A549 (cell line): Measurements from ENCODE around the gene AFF3. TPM values are rescaled to one million over a fixed set of nuclear protein-coding genes. Genes with fewer than 3 reads are reported as not detected.

Experiments used
- ATAC-seq, 2 experiments: fragments of 200-7000 bp in 1 of 2; fragments of >200 bp in 1 of 2; cut with Nextera tagmentation in 1 of 2; cut with Tn5 transposase in 1 of 2; 3 replicates each; pipeline versions ENCODE4 v1.8.0 to v1.9.1; 2018 to 2020; ENCODE audit warnings: mild to moderate bottlenecking in 1 of 2, moderate library complexity in 1 of 2
- CTCF ChIA-PET: fragments of 300-600 bp; sonication (Branson Sonifier 250); formaldehyde crosslinking; extraction: SDS; loops from one replicate; lab custom pipeline; 2021; ENCODE audit warnings: antibody characterized with exemption, inconsistent platforms; lab: Yijun Ruan, JAX
- POLR2A ChIA-PET: fragments of 350-600 bp; formaldehyde crosslinking; extraction: SDS; loops from one replicate; lab custom pipeline; 2021; ENCODE audit warnings: antibody characterized with exemption, inconsistent platforms; lab: Yijun Ruan, JAX
- DNase-seq, 2 experiments: peaks; one replicate each; pipeline versions ENCODE4 v3.0.0 to v3.0.0-alpha.2; 2011 to 2016; ENCODE audit warnings: low read depth in 1 of 2, low spot score in 1 of 2
- FAIRE-seq: peaks from 2 replicates; lab custom pipeline; 2011; peaks lifted over from hg19 to GRCh38; lab: Jason Lieb, UNC
- H3K27ac ChIP-seq, 2 experiments: fragments of >200 bp; sonication (Bioruptor Twin); formaldehyde crosslinking; 3 replicates each; pipeline ENCODE4 v1.5.1; 2016 to 2017
- H3K4me1 ChIP-seq: fragments of >200 bp; sonication (Bioruptor Twin); formaldehyde crosslinking; 3 replicates; pipeline ENCODE4 v1.6.1; 2016
- H3K4me2 ChIP-seq: fragments of >200 bp; sonication (Bioruptor Twin); formaldehyde crosslinking; 3 replicates; pipeline ENCODE4 v1.6.1; 2016
- H3K4me3 ChIP-seq: fragments of >200 bp; sonication (Bioruptor Twin); formaldehyde crosslinking; 3 replicates; pipeline ENCODE4 v1.5.1; 2016
- H3K9me3 ChIP-seq: fragments of >200 bp; sonication (Bioruptor Twin); formaldehyde crosslinking; 3 replicates; pipeline ENCODE4 v1.6.1; 2016
- CBX8 ChIP-seq: fragments of 200-600 bp; sonication (generic); IDR thresholded peaks from 2 replicates; pipeline ENCODE4 v1.6.1; 2016
- CEBPB ChIP-seq, 2 experiments: fragments of >200 bp in 1 of 2; sonication (Bioruptor Twin) in 1 of 2; formaldehyde crosslinking in 1 of 2; IDR thresholded peaks; 2 replicates each; pipeline ENCODE4 v1.6.1; 2012 to 2016
- CHD2 ChIP-seq: fragments of 150-350 bp; IDR thresholded peaks from 2 replicates; pipeline ENCODE4 v1.6.1; 2014; ENCODE audit warnings: low read length; ENCODE audit not compliant: partially characterized antibody
- CHD4 ChIP-seq: fragments of 200-600 bp; sonication (generic); IDR thresholded peaks from 2 replicates; pipeline ENCODE4 v1.6.1; 2016; ENCODE audit warnings: antibody characterized with exemption, mild to moderate bottlenecking, borderline replicate concordance
- E2F6 ChIP-seq: IDR thresholded peaks from 2 replicates; pipeline ENCODE4 v1.6.1; 2012; ENCODE audit warnings: low read depth, borderline replicate concordance
- EHF ChIP-seq: fragments of 250-450 bp; sonication (Bioruptor Pico); IDR thresholded peaks from 2 replicates; pipeline ENCODE4 v1.5.0; 2020; ENCODE audit warnings: mild to moderate bottlenecking
- EP300 ChIP-seq, 2 experiments: fragments of >200 bp; sonication (Bioruptor Twin); formaldehyde crosslinking; IDR thresholded peaks; 2 replicates in 1 of 2; 3 replicates in 1 of 2; pipeline ENCODE4 v1.6.1; 2016 to 2017
- ESRRA ChIP-seq: fragments of 150-350 bp; IDR thresholded peaks from 2 replicates; pipeline ENCODE4 v1.6.1; 2014; ENCODE audit warnings: mild to moderate bottlenecking, low read length, borderline replicate concordance
- FOXS1 ChIP-seq: fragments of 250-450 bp; sonication (Bioruptor Pico); IDR thresholded peaks from 2 replicates; pipeline ENCODE4 v1.5.0; 2020; ENCODE audit warnings: mild to moderate bottlenecking, moderate library complexity
- GATA3 ChIP-seq: IDR thresholded peaks from 2 replicates; pipeline ENCODE4 v1.6.1; 2012; ENCODE audit warnings: borderline replicate concordance
- HEYL ChIP-seq: fragments of 250-450 bp; sonication (Bioruptor Pico); IDR thresholded peaks from 2 replicates; pipeline ENCODE4 v1.8.0; 2021; ENCODE audit warnings: mild to moderate bottlenecking, moderate library complexity
- HMGXB4 ChIP-seq: fragments of 250-450 bp; sonication (Bioruptor Pico); IDR thresholded peaks from 2 replicates; pipeline ENCODE4 v1.5.0; 2021; ENCODE audit warnings: mild to moderate bottlenecking, moderate library complexity, borderline replicate concordance
- HOXA7 ChIP-seq: fragments of 250-450 bp; sonication (Bioruptor Pico); IDR thresholded peaks from 2 replicates; pipeline ENCODE4 v1.5.0; 2020; ENCODE audit warnings: mild to moderate bottlenecking, moderate library complexity
- HOXB13 ChIP-seq: fragments of 250-450 bp; sonication (Bioruptor Pico); IDR thresholded peaks from 2 replicates; pipeline ENCODE4 v1.5.0; 2020; ENCODE audit warnings: low read depth, mild to moderate bottlenecking, moderate library complexity
- KDM5A ChIP-seq: fragments of 200-600 bp; sonication (generic); IDR thresholded peaks from 2 replicates; pipeline ENCODE4 v1.6.1; 2016; ENCODE audit warnings: antibody characterized with exemption, mild to moderate bottlenecking
- NFE2L2 ChIP-seq: fragments of 150-350 bp; conservative IDR thresholded peaks from 2 replicates; pipeline ENCODE4 v1.6.1; 2014; ENCODE audit warnings: low read length
- POLR2AphosphoS2 ChIP-seq: conservative IDR thresholded peaks from 2 replicates; pipeline ENCODE4 v1.6.1; 2012; ENCODE audit warnings: low read length, improper control_type of control experiment, inconsistent platforms
- RAD21 ChIP-seq, 2 experiments: fragments of >200 bp in 1 of 2; sonication (Bioruptor Twin) in 1 of 2; formaldehyde crosslinking in 1 of 2; IDR thresholded peaks in 1 of 2; conservative IDR thresholded peaks in 1 of 2; 2 replicates in 1 of 2; 3 replicates in 1 of 2; pipeline ENCODE4 v1.6.1; 2012 to 2018; ENCODE audit warnings: inconsistent platforms in 1 of 2
- RCOR1 ChIP-seq: fragments of 150-350 bp; IDR thresholded peaks from 2 replicates; pipeline ENCODE4 v1.6.1; 2014; ENCODE audit warnings: antibody characterized with exemption, low read length, low read depth
- RFX5 ChIP-seq: fragments of 450-650 bp; IDR thresholded peaks from 2 replicates; pipeline ENCODE4 v1.7.1; 2014; ENCODE audit warnings: antibody characterized with exemption, mild to moderate bottlenecking, moderate library complexity
- SMC3 ChIP-seq: fragments of >200 bp; sonication (Bioruptor Twin); formaldehyde crosslinking; IDR thresholded peaks from 3 replicates; pipeline ENCODE4 v1.6.1; 2018; ENCODE audit warnings: inconsistent platforms
- SREBF2 ChIP-seq: fragments of 450-650 bp; IDR thresholded peaks from 2 replicates; pipeline ENCODE4 v1.6.1; 2014; ENCODE audit warnings: mild to moderate bottlenecking, moderate library complexity
- TFCP2L1 ChIP-seq: fragments of 250-450 bp; sonication (Bioruptor Pico); IDR thresholded peaks from 2 replicates; pipeline ENCODE4 v1.5.0; 2021; ENCODE audit warnings: mild to moderate bottlenecking
- TP53 ChIP-seq: fragments of 250-450 bp; sonication (Bioruptor Pico); IDR thresholded peaks from 2 replicates; pipeline ENCODE4 v1.5.0; 2021; ENCODE audit warnings: mild to moderate bottlenecking, moderate library complexity
- USF2 ChIP-seq: fragments of 450-650 bp; IDR thresholded peaks from 2 replicates; pipeline ENCODE4 v1.6.1; 2014; ENCODE audit warnings: antibody characterized with exemption
- ZFP36 ChIP-seq: fragments of 450-650 bp; IDR thresholded peaks from 2 replicates; pipeline ENCODE4 v1.6.1; 2014; ENCODE audit warnings: borderline replicate concordance; ENCODE audit not compliant: partially characterized antibody
- ZSCAN20 ChIP-seq: fragments of 250-450 bp; sonication (Bioruptor Pico); IDR thresholded peaks from 2 replicates; pipeline ENCODE4 v1.8.0; 2022; ENCODE audit warnings: mild to moderate bottlenecking, moderate library complexity
- WGBS: methylation state at CpG from one replicate; pipeline ENCODE4 v1.1.6; 2017; ENCODE audit errors: missing lambda C conversion rate; 5-methylcytosine and 5-hydroxymethylcytosine counted together
- polyA plus RNA-seq, 4 experiments: library from polyadenylated mRNA; depleted of rRNA in 3 of 4; stranded (reverse); fragments of >200 nt; fragmentation: RNase III in 1 of 4; extraction: RNeasy Plus Mini Kit Qiagen cat#74134 plus additional on column Dnase treatment in 1 of 4; gene quantifications; 2 replicates in 3 of 4; 3 replicates in 1 of 4; pipeline ENCODE4 v1.2.3, GENCODE V29; 2011 to 2017
- TF ChIP-seq, protein P1 (sequence below): fragments of >200 bp; sonication (Bioruptor Twin); formaldehyde crosslinking; IDR thresholded peaks from 3 replicates; pipeline ENCODE4 v1.6.1; 2016
- TF ChIP-seq, protein P2 (sequence below): fragments of >200 bp; sonication (Bioruptor Twin); formaldehyde crosslinking; IDR thresholded peaks from 2 replicates; pipeline ENCODE4 v1.6.1; 2016
- TF ChIP-seq, protein P3 (sequence below): fragments of 150-350 bp; IDR thresholded peaks from 2 replicates; pipeline ENCODE4 v1.6.1; 2014; ENCODE audit warnings: low read depth, mild to moderate bottlenecking, low read length

AFF3 gene
- polyA plus RNA-seq, 2 of the 4 experiments (the other 2 are of a cell fraction), result not detected

GRCh38 chr2:100010606-100011005, 131.8 kb downstream of the AFF3 start:
- TF ChIP-seq HOXB13 (no peak), RFX5 (no peak), ZSCAN20 (CRISPR knock-in tag) (no peak), EHF (CRISPR knock-in tag) (no peak), KDM5A (no peak), ESRRA (no peak), CBX8 (no peak), CHD2 (no peak), SREBF2 (no peak), TFCP2L1 (no peak), USF2 (no peak), RCOR1 (no peak), FOXS1 (CRISPR knock-in tag) (no peak), E2F6 (no peak), EP300 (IDR thresholded peaks at IDR 0.05) (no peak), CEBPB (IDR thresholded peaks at IDR 0.05) (no peak), RAD21 (conservative IDR thresholded peaks at IDR 0.05 in 1 of 2, IDR thresholded peaks at IDR 0.05 in 1 of 2) (no peak)
- TF ChIP-seq, protein P1, sequence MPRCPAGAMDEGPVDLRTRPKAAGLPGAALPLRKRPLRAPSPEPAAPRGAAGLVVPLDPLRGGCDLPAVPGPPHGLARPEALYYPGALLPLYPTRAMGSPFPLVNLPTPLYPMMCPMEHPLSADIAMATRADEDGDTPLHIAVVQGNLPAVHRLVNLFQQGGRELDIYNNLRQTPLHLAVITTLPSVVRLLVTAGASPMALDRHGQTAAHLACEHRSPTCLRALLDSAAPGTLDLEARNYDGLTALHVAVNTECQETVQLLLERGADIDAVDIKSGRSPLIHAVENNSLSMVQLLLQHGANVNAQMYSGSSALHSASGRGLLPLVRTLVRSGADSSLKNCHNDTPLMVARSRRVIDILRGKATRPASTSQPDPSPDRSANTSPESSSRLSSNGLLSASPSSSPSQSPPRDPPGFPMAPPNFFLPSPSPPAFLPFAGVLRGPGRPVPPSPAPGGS, result no peak
- TF ChIP-seq, protein P2, sequence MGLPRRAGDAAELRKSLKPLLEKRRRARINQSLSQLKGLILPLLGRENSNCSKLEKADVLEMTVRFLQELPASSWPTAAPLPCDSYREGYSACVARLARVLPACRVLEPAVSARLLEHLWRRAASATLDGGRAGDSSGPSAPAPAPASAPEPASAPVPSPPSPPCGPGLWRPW, result no peak
- CTCF ChIA-PET, result no interaction called here
- Histone ChIP-seq H3K9me3 (no peaks in the 10 kb centered on the region), H3K27ac (no peak overlapping the region), H3K4me2 (no peak overlapping the region), H3K4me1 (peaks cover 12% of the 10 kb centered on the region; the same call in 2 of the 3 replicates), H3K4me3 (no peak overlapping the region)
- ATAC-seq (no peak), FAIRE-seq (no peak), DNase-seq (no peak)
- POLR2A ChIA-PET, result no interaction called here
- WGBS, result 50% methylated on average over 5 of the region's 5 CpGs

GRCh38 chr2:100009743-100010142, 132.6 kb downstream of the AFF3 start:
- 37% methylated on average over 6 of the region's 6 CpGs for WGBS
- TF ChIP-seq SMC3 (no peak), HEYL (no peak)
- no peaks in the 10 kb centered on the region for H3K9me3 ChIP-seq
- no peak overlapping the region for H3K4me2 ChIP-seq
- FAIRE-seq (no peak), DNase-seq (no peak), ATAC-seq (no peak)
- no peak overlapping the region for H3K27ac ChIP-seq
- POLR2A ChIA-PET, result no interaction called here
- H3K4me1 ChIP-seq, result peaks cover 12% of the 10 kb centered on the region; the same call in 2 of the 3 replicates
- CTCF ChIA-PET, result no interaction called here
- H3K4me3 ChIP-seq, result no peak overlapping the region

- no peak for DNase-seq
- H3K4me1 ChIP-seq, result peaks cover 5% of the 10 kb centered on the region; the same call in 2 of the 3 replicates
- 10% methylated on average over 2 of the region's 2 CpGs for WGBS
- no peak overlapping the region for H3K4me3 ChIP-seq
- ChIA-PET POLR2A (no interaction called here), CTCF (interaction anchor here (0.7 kb wide), 1 partner anchor 783 kb away, joined by 3 read pairs; no protein-coding TSS in a partner anchor)
- no peak for ATAC-seq
- no peak for FAIRE-seq
- no peak overlapping the region for H3K4me2 ChIP-seq
- no peak for TF ChIP-seq RFX5
- TF ChIP-seq ZSCAN20 (CRISPR knock-in tag), result no peak
- no peak for TF ChIP-seq SREBF2
- TF ChIP-seq RCOR1, result no peak
- no peak for TF ChIP-seq NFE2L2
- no peak for TF ChIP-seq TP53 (CRISPR knock-in tag)
- TF ChIP-seq CHD4, result no peak
- no peak for TF ChIP-seq HMGXB4 (CRISPR knock-in tag)
- no peak for TF ChIP-seq EP300 (IDR thresholded peaks at IDR 0.05)
- TF ChIP-seq CHD2, result no peak
- no peak for TF ChIP-seq RAD21 (conservative IDR thresholded peaks at IDR 0.05 in 1 of 2, IDR thresholded peaks at IDR 0.05 in 1 of 2)
- no peak for TF ChIP-seq HOXA7 (CRISPR knock-in tag)
- TF ChIP-seq, protein P3, sequence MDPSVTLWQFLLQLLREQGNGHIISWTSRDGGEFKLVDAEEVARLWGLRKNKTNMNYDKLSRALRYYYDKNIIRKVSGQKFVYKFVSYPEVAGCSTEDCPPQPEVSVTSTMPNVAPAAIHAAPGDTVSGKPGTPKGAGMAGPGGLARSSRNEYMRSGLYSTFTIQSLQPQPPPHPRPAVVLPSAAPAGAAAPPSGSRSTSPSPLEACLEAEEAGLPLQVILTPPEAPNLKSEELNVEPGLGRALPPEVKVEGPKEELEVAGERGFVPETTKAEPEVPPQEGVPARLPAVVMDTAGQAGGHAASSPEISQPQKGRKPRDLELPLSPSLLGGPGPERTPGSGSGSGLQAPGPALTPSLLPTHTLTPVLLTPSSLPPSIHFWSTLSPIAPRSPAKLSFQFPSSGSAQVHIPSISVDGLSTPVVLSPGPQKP, result no peak
- no peak for TF ChIP-seq POLR2AphosphoS2
- TF ChIP-seq ZFP36, result no peak
- no peak for TF ChIP-seq GATA3
- TF ChIP-seq KDM5A, result no peak
- TF ChIP-seq, all 56 proteins: peak for 0
- Histone ChIP-seq H3K9me3 (no peaks in the 10 kb centered on the region), H3K27ac (no peak overlapping the region)
These were observed 133.4 kb downstream of the AFF3 start for GRCh38 chr2:100008956-100009355.
